Measurements from ENCODE around the gene PLAAT4. TPM values are rescaled to one million over a fixed set of nuclear protein-coding genes. Genes with fewer than 3 reads are reported as not detected.

PLAAT4 gene, protein sequence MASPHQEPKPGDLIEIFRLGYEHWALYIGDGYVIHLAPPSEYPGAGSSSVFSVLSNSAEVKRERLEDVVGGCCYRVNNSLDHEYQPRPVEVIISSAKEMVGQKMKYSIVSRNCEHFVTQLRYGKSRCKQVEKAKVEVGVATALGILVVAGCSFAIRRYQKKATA
- total RNA-seq: 1 to 10 TPM; 2.2 to 8.3 (median 6.2) TPM

DNA sequence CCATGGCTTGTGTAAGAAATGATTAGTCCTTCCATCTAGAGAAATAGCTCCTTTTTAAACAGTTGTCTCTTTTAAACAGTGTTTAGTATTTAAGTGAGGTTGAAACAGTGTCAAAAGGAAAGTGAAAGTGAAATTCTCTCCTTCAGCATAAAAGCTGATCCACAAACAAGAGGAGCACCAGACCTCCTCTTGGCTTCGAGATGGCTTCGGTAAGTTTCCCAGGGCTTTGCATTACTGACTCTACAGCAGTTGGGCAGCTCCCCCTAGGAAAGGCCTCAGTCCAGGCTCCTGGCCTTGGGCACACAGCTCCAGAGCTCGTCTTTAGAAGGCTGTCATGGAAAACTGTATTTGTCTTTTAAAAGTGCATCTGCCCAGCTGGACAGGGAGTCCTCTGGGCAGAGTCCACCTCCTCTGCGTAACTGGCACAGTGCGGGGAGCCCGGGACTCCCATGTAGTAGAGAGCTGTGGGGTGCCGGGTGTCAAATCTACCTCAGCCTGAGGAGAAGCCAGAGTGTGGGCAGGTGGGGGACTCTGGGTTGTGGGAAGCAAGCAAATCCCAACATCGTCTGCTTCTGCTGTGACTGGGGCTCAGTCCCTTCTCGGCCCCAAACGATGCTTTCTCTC lies at the start of gene PLAAT4:
TSS of gene PLAAT4 (plus strand) at position 140 of the 624 bp plus-strand sequence. CDS start at position 201, 61 bp downstream.
- 17 to 29% methylated on average over 10 of the region's 10 CpGs for WGBS, 2 donors
- intact Hi-C loops (cut with DNase I; ENCODE audit: low total_unique reads): no loop called here
- no peak within 1 kb of the TSS for H3K4me3 ChIP-seq (ENCODE audit: low read depth, poor library complexity, severe bottlenecking)
- TF ChIP-seq, protein P1, sequence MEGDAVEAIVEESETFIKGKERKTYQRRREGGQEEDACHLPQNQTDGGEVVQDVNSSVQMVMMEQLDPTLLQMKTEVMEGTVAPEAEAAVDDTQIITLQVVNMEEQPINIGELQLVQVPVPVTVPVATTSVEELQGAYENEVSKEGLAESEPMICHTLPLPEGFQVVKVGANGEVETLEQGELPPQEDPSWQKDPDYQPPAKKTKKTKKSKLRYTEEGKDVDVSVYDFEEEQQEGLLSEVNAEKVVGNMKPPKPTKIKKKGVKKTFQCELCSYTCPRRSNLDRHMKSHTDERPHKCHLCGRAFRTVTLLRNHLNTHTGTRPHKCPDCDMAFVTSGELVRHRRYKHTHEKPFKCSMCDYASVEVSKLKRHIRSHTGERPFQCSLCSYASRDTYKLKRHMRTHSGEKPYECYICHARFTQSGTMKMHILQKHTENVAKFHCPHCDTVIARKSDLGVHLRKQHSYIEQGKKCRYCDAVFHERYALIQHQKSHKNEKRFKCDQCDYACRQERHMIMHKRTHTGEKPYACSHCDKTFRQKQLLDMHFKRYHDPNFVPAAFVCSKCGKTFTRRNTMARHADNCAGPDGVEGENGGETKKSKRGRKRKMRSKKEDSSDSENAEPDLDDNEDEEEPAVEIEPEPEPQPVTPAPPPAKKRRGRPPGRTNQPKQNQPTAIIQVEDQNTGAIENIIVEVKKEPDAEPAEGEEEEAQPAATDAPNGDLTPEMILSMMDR (IDR thresholded peaks at IDR 0.05): no peak
- TF ChIP-seq POLR2A (IDR thresholded peaks at IDR 0.05): no peak
- peak in 1 of 2 donors; percentile 83 for DNase-seq (ENCODE audit: low spot score in 2 of 2)

DNA sequence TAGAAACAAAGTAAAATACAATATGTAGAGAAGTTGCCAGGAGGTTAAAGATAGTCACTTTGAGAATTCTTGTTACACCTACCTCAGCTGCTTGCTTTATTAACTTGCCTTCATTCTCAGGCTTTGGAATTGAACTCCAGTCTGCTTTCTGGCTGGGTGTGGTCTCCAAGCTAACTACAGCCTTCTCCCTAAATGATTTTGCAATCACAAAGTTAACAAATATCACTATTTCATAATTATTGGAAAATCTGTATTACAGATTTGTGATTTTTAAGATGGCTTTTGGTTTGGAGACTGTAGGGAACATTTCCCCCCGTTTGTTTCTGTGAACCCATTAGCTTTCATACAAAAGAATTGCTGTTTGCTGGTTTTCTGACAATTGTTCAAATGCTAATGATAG lies 47.8 kb upstream of the PLAAT4 start:
- WGBS, 2 donors: 47 to 66% methylated on average over 1 of the region's 1 CpG
- TF ChIP-seq, protein P1 (IDR thresholded peaks at IDR 0.05): no peak
- no peak for TF ChIP-seq POLR2A (IDR thresholded peaks at IDR 0.05)
- no peak overlapping the region for H3K4me3 ChIP-seq (ENCODE audit: low read depth, poor library complexity, severe bottlenecking)
- intact Hi-C loops (cut with DNase I; ENCODE audit: low total_unique reads): no loop called here
- DNase-seq (ENCODE audit: low spot score in 2 of 2): no peak

DNA sequence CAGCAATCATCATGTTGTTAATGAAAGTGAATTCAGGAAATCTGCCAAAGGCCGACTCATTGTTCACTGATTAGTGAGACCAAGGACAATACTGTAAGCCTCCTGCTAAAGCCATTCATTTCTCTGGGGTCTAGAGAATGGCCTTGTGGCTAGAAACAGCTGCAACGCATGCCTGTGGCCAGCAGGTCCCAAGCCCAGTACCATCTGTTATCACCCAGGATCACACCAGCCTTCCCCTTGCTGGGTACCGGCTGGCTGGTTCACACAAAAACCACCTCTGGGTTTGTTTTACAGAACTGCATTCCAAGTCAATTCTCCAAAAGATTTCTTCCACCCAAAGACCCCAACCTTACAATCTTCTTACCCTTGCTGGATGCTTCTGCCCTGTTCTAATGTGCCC lies 46.7 kb upstream of the PLAAT4 start:
- no peak overlapping the region for H3K4me3 ChIP-seq (ENCODE audit: low read depth, poor library complexity, severe bottlenecking)
- intact Hi-C loops (cut with DNase I; ENCODE audit: low total_unique reads): no loop called here
- DNase-seq (ENCODE audit: low spot score in 2 of 2): no peak
- TF ChIP-seq, protein P1 (IDR thresholded peaks at IDR 0.05): no peak
- TF ChIP-seq POLR2A (IDR thresholded peaks at IDR 0.05): no peak
- whole genome bisulfite sequencing, 2 donors: 57 to 61% methylated on average over 3 of the region's 3 CpGs

DNA sequence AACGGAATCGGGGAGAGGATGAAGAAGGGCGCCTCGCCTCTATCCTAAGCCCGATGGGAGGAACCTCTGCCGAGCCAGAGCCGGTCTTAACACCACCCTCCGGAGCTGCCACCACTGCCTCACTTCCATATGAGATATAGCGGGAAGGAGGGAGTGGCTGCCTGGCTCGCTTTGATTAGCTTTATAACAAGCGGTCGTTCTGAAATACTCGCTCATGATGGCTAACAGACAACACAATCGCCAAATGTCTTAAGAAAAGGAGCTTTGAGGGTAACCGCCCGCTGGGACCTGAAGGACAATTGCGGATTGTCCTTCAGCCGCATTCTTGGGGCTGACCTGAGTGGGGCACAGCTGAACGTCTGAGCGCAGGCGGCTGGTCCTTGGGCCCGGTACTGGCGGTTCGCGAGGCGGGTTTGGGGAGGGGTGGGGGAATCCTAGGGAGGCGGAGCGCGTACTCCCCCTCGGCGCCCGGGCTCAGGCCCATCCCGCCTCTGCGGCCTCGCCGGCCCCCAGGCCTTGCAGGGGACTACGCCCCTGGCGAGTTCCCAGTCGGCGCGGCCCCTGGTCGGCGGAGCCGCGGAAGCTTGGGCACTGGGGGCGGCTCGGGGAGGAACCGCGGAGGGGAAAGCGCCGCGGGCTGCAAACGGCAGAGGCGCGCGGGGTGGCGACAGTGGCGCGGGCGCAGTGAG lies 45.9 kb upstream of the PLAAT4 start, which contains the start of gene PLAAT5:
TSS of gene PLAAT5 (minus strand) at position 617 of the 689 bp plus-strand sequence. CDS start at position 484, 133 bp downstream.
- TF ChIP-seq, protein P1 (IDR thresholded peaks at IDR 0.05): no peak
- TF ChIP-seq POLR2A (IDR thresholded peaks at IDR 0.05): no peak
- DNase-seq (ENCODE audit: low spot score in 2 of 2): no peak
- peak within 1 kb of the TSS; percentile 27 for H3K4me3 ChIP-seq (ENCODE audit: low read depth, poor library complexity, severe bottlenecking)
- intact Hi-C loops (cut with DNase I; ENCODE audit: low total_unique reads): no loop called here
- 4 to 7% methylated on average over 45 to 60 of the region's 60 CpGs for WGBS, 2 donors

DNA sequence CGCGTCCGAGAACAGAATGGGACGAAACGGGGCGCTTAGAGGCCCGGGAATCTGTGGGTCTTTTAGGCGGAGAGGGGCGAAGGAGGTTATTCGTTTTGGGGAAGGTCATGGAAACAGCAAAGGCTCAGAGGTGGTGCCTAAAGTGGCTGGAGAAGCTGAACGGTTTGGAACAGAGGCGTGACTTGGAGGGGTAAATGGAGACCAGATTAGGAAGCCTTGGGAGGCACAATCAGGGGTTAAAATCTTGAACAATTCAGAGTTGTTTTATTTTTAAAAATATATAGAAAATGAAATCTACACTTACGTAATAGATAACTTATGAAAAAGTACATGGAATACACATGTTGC lies 45.4 kb upstream of the PLAAT4 start:
- no peak for DNase-seq (ENCODE audit: low spot score in 2 of 2)
- TF ChIP-seq POLR2A (IDR thresholded peaks at IDR 0.05): no peak
- TF ChIP-seq, protein P1 (IDR thresholded peaks at IDR 0.05): no peak
- intact Hi-C loops (cut with DNase I; ENCODE audit: low total_unique reads): no loop called here
- WGBS, 2 donors: 1% methylated on average over 13 of the region's 13 CpGs
- peak overlapping the region; percentile 27 for H3K4me3 ChIP-seq (ENCODE audit: low read depth, poor library complexity, severe bottlenecking)
